ENCODE measurements around the gene AARS2.

DNA sequence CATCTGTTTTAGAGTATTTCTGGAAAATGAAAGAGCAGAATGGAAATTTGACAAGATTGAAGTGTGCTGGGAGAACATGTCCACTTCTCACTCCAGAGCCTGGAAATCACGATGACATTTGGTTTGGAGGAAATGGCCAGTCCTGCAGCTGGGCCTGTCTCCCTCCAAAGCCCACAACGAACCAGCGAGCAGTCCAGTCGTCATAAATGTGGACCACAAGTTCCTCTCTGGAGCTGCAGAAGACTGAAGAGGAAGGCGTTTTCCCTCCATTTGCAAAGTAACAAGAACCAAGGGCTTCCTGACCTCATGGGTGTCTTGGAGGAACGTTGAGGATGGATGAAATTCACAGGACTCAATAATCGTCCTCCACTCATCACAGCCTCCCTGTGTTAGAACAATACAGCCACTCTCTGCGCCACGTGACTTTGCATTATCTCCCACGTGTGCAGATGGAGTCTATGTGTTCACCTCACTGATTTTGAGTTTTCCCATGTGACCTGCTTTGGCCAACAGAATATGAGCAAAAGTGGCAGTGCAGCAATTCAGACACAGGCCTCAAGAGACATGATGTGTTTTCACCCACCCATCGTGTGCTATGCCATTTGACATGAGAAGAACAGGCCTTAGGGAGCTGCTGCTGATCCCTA is 20.2 kb upstream of the AARS2 start:
- TF ChIP-seq CTCF (conservative IDR thresholded peaks at IDR 0.05; ENCODE audit: low read depth, low read length) (no peak), NFE2L2 (IDR thresholded peaks at IDR 0.05; ENCODE audit: low read depth, low read length) (no peak), CEBPB (IDR thresholded peaks at IDR 0.05; ENCODE audit: low read depth, low read length) (no peak), MXI1 (IDR thresholded peaks at IDR 0.05; ENCODE audit: borderline replicate concordance, low read depth, low read length) (no peak), POLR2A (IDR thresholded peaks at IDR 0.05; ENCODE audit: low read depth, low read length) (no peak), BHLHE40 (IDR thresholded peaks at IDR 0.05; ENCODE audit: low read depth, low read length) (no peak), CHD1 (IDR thresholded peaks at IDR 0.05; ENCODE audit: low read depth, low read length) (no peak), USF2 (IDR thresholded peaks at IDR 0.05; ENCODE audit: low read depth, low read length) (no peak)

Data from IMR-90 (cell line).